GM12878 (cell line): ENCODE measurements around the gene GPR68. TPM values are rescaled to one million over a fixed set of nuclear protein-coding genes. Genes with fewer than 3 reads are reported as not detected.

Experiments
- ATAC-seq: fragments of 200-7000 bp; cut with Tn5 transposase; 3 replicates; pipeline ENCODE4 v1.9.1; 2020; ENCODE audit warnings: mild to moderate bottlenecking, moderate library complexity
- BruUV-seq: library from RNA; stranded (reverse); fragments of 400-500 nt; replicated peaks from 2 replicates; lab custom pipeline; 2021; lab: Mats Ljungman, UMichigan
- CTCF ChIA-PET: fragments of 300-600 bp; sonication (Branson Sonifier 250); formaldehyde crosslinking; extraction: SDS; loops from one replicate; lab custom pipeline; 2021; ENCODE audit warnings: inconsistent platforms; lab: Yijun Ruan, JAX
- POLR2A ChIA-PET: fragments of 350-600 bp; formaldehyde crosslinking; extraction: SDS; loops from one replicate; lab custom pipeline; 2021; ENCODE audit warnings: inconsistent platforms; lab: Charles Lee
- RAD21 ChIA-PET: fragments of 300-600 bp; sonication (Branson Sonifier 250); formaldehyde crosslinking; loops from one replicate; lab custom pipeline; 2023; ENCODE audit warnings: antibody characterized with exemption; ENCODE audit not compliant: unreplicated experiment; lab: Charles Lee
- SMC1A ChIA-PET: fragments of 300-600 bp; sonication (Branson Sonifier 250); formaldehyde crosslinking; loops from one replicate; lab custom pipeline; 2023; ENCODE audit not compliant: unreplicated experiment, uncharacterized antibody; lab: Charles Lee
- DNase-seq: peaks from one replicate; pipeline ENCODE4 v3.0.0-alpha.2; 2011; ENCODE audit warnings: low read depth, low spot score
- FAIRE-seq: peaks from 3 replicates; lab custom pipeline; 2011; peaks lifted over from hg19 to GRCh38; lab: Jason Lieb, UNC
- H2AFZ ChIP-seq: 2 replicates; pipeline ENCODE4 v1.6.0; 2011; ENCODE audit warnings: low read depth, low read length, control low read depth; ENCODE audit not compliant: control insufficient read depth
- H3K27ac ChIP-seq: 2 replicates; pipeline ENCODE4 v1.5.1; 2011; ENCODE audit warnings: control low read depth; ENCODE audit not compliant: control insufficient read depth, insufficient read depth
- H3K27me3 ChIP-seq, 2 experiments: replicated peaks in 1 of 2; 2 replicates each; pipeline versions ENCODE4 v1.6.0 to v1.6.1; 2011; ENCODE audit warnings: low read length in 1 of 2; ENCODE audit not compliant: control insufficient read depth in 2 of 2, insufficient read depth in 2 of 2
- H3K36me3 ChIP-seq, 2 experiments: 2 replicates each; pipeline ENCODE4 v1.5.1; 2011; ENCODE audit warnings: low read length in 1 of 2; ENCODE audit not compliant: control insufficient read depth in 2 of 2, insufficient read depth in 2 of 2
- H3K4me1 ChIP-seq: 2 replicates; pipeline ENCODE4 v1.6.1; 2011; ENCODE audit warnings: mild to moderate bottlenecking, low read length, moderate library complexity, mixed read lengths; ENCODE audit not compliant: control insufficient read depth, insufficient read depth
- H3K4me2 ChIP-seq: 2 replicates; pipeline ENCODE4 v1.6.0; 2011; ENCODE audit warnings: control low read depth; ENCODE audit not compliant: control insufficient read depth, insufficient read depth
- H3K4me3 ChIP-seq: fragments of 200-600 bp; sonication (generic); 2 replicates; pipeline ENCODE4 v1.5.1; 2016
- H3K79me2 ChIP-seq: 2 replicates; pipeline ENCODE4 v1.6.0; 2011; ENCODE audit warnings: low read length; ENCODE audit not compliant: control insufficient read depth, insufficient read depth
- H3K9ac ChIP-seq: 2 replicates; pipeline ENCODE4 v1.8.0; 2011; ENCODE audit warnings: low read length, control low read depth, mixed read lengths; ENCODE audit not compliant: control insufficient read depth, insufficient read depth
- H3K9me3 ChIP-seq: replicated peaks from 3 replicates; pipeline ENCODE4 v1.5.1; 2011; ENCODE audit warnings: mild to moderate bottlenecking, low read length; ENCODE audit not compliant: control insufficient read depth, insufficient read depth
- H4K20me1 ChIP-seq: 2 replicates; pipeline ENCODE4 v1.6.0; 2011; ENCODE audit not compliant: control insufficient read depth, insufficient read depth
- BHLHE40 ChIP-seq, 2 experiments: fragments of 450-650 bp in 1 of 2; IDR thresholded peaks; 2 replicates each; pipeline ENCODE4 v1.6.1; 2011 to 2017; ENCODE audit warnings: low read depth in 2 of 2, borderline replicate concordance in 1 of 2, improper control_type of control experiment in 1 of 2, low read length in 1 of 2, mild to moderate bottlenecking in 1 of 2
- EZH2 ChIP-seq: IDR thresholded peaks from 2 replicates; pipeline ENCODE4 v1.6.1; 2012; ENCODE audit warnings: low read depth, mild to moderate bottlenecking, control low read depth, inconsistent platforms, low read length, borderline replicate concordance; ENCODE audit not compliant: control insufficient read depth
- FOS ChIP-seq: IDR thresholded peaks from 3 replicates; pipeline ENCODE4 v1.6.1; 2011; ENCODE audit warnings: borderline replicate concordance; ENCODE audit not compliant: insufficient read length; ENCODE audit errors: extremely low read depth
- PRDM15 ChIP-seq: fragments of 450-650 bp; formaldehyde crosslinking; IDR thresholded peaks from 2 replicates; pipeline ENCODE4 v1.4.0; 2020; ENCODE audit warnings: mild to moderate bottlenecking, moderate library complexity
- SMC3 ChIP-seq: IDR thresholded peaks from 2 replicates; pipeline ENCODE4 v1.6.1; 2011; ENCODE audit warnings: low read length, improper control_type of control experiment, borderline replicate concordance
- WGBS: methylation state at CpG from one replicate; pipeline ENCODE4 v1.1.6; 2016; ENCODE audit warnings: low lambda C conversion rate; ENCODE audit not compliant: insufficient replicate concordance, insufficient coverage; ENCODE audit errors: missing lambda C conversion rate; 5-methylcytosine and 5-hydroxymethylcytosine counted together
- in situ Hi-C: fragments of 300-500 bp; cut with MboI; formaldehyde crosslinking; loops from 9 replicates; pipeline ENCODE4 v1.14.3; 2018; ENCODE audit warnings: mixed read lengths
- intact Hi-C: fragments of 100-400 bp; cut with micrococcal nuclease; formaldehyde crosslinking; loops from one replicate; pipeline ENCODE4 v1.14.2; 2022; ENCODE audit not compliant: unreplicated experiment
- polyA plus RNA-seq, 11 experiments: library from polyadenylated mRNA; depleted of rRNA in 4 of 11; unstranded in 6 of 11; stranded (reverse) in 5 of 11; fragments of >200 nt; fragmentation: Nextera tagmentation in 4 of 11; fragmentation: Illumina TruSeq in 1 of 11; extraction: Ambion mirVana in 4 of 11; extraction: Trizol in 1 of 11; gene quantifications; 1 replicate in 1 of 11; 2 replicates in 10 of 11; pipeline versions ENCODE4 v1.2.1 to v1.2.3, GENCODE V29; 2011 to 2016; ENCODE audit warnings: inconsistent platforms in 2 of 11, missing spikeins in 2 of 11, low read depth in 1 of 11
- total RNA-seq, 4 experiments: library from RNA; depleted of rRNA in 3 of 4; stranded (reverse); fragments of >200 nt in 3 of 4; fragmentation: Illumina TruSeq in 1 of 4; extraction: Trizol in 1 of 4; gene quantifications; 2 replicates each; pipeline versions ENCODE4 v1.2.1 to v1.2.3, GENCODE V29; 2013 to 2021

The GPR68 gene
- total and polyA plus RNA-seq, 10 of the 15 experiments (the other 5 are each of a cell fraction or from before 2014, with no cell fraction given), result 0.06 to 3.4 (median 1.8) TPM

GRCh38 chr14:91278383-91278715 is 33.8 kb upstream of the GPR68 start:
- RAD21 ChIA-PET, result interaction anchor here (1.8 kb wide), 1 partner anchor 101 kb away, joined by 5 read pairs; no protein-coding TSS in a partner anchor
- no peaks in the 10 kb centered on the region for H3K4me1 ChIP-seq
- WGBS, result 98% methylated on average over 5 of the region's 5 CpGs
- H2AFZ ChIP-seq, result no peak overlapping the region
- SMC1A ChIA-PET, result interaction anchor here (1.7 to 3.5 kb wide), 5 partner anchors 37 to 105 kb away, joined by 4 to 13 read pairs (median 6); no protein-coding TSS in a partner anchor
- H3K27me3 ChIP-seq, result no peaks in the 10 kb centered on the region
- no peak for DNase-seq
- FAIRE-seq, result no peak
- in situ Hi-C loops (no loop called here), intact Hi-C loops (no loop called here)
- ATAC-seq, result no peak
- H3K27ac ChIP-seq, result no peak overlapping the region
- H4K20me1 ChIP-seq, result no peaks in the 10 kb centered on the region
- no peaks in the 10 kb centered on the region for H3K79me2 ChIP-seq
- no peak overlapping the region for H3K4me3 ChIP-seq
- CTCF ChIA-PET, result interaction anchor here (2.4 to 5.2 kb wide), 2 partner anchors 8 to 101 kb away, joined by 10 to 36 read pairs; no protein-coding TSS in a partner anchor
- H3K9ac ChIP-seq, result no peak overlapping the region
- no peak for TF ChIP-seq SMC3
- TF ChIP-seq FOS, result no peak
- TF ChIP-seq PRDM15, result no peak
- TF ChIP-seq EZH2, result no peak
- no peak for TF ChIP-seq BHLHE40 (IDR thresholded peaks at IDR 0.05; ENCODE audit: borderline replicate concordance in 1 of 2, low read depth in 2 of 2, low read length in 1 of 2)
- no peaks in the 10 kb centered on the region for H3K9me3 ChIP-seq
- no peak overlapping the region for H3K4me2 ChIP-seq
- peaks cover 51 to 53% of the 10 kb centered on the region in 2 experiments for H3K36me3 ChIP-seq
- POLR2A ChIA-PET, result no interaction called here
- BruUV-seq, result no TSS peak
